HG03457 (cell line): Measurements from ENCODE around the gene GPR152.
"Not testable (repeated sequence)": the region's sequence is repeated elsewhere in the genome, so short reads cannot be mapped to it uniquely, and the experiment has no call there.

Source experiments
- ATAC-seq: cut with Tn5 transposase; IDR thresholded peaks from one replicate; pipeline ENCODE4 v1.9.1; 2021; ENCODE audit warnings: moderate number of reproducible peaks; ENCODE audit not compliant: unreplicated experiment

Gene GPR152

DNA sequence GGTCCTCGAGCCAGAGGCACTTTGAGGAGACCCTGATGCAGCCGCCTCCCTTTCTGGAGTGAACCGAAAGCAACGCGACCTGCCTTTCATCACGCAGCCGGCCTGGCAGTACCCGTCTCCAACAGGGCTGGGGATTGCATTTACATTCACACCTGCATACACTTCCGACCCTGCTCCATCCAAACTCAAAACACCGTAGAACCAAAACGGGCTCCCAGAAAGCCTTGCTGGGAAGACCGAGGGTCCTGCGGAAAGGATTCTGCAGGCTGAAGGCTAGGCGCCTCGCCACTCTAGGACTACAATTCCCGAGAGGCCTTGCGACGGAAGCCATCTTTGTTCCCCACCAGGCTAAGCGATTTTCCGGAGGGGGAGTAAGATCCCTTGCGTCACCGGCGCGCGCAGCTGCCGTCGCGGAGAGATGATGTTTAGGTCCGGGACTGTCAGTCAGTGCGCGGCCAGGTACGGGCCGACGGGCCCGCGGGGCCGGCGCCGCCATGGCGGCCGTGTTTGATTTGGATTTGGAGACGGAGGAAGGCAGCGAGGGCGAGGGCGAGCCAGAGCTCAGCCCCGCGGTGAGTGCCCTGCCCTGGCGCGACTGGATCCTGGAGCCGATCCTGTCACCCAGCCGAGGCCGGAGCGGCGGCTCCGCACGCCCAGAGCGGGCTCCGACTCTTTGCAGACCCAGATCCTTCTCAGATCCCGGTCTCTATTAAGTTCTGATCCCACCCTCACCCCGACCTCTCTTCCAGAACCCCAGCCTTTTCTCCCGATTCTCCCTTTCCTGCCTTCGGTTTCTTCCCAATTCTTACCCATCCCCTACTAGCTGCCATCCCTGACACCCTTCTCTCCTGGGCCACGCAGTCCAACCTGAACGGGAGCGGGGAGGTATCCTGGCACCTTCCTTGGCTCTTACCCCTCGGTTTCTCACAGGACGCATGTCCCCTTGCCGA lies 24.2 kb downstream of the GPR152 start, which contains the start of gene RPS6KB2:
RPS6KB2 (plus strand) TSS at position 443 of the 950 bp plus-strand sequence; CDS start at position 495, 52 bp downstream.
- ATAC-seq = peak; percentile 69

DNA sequence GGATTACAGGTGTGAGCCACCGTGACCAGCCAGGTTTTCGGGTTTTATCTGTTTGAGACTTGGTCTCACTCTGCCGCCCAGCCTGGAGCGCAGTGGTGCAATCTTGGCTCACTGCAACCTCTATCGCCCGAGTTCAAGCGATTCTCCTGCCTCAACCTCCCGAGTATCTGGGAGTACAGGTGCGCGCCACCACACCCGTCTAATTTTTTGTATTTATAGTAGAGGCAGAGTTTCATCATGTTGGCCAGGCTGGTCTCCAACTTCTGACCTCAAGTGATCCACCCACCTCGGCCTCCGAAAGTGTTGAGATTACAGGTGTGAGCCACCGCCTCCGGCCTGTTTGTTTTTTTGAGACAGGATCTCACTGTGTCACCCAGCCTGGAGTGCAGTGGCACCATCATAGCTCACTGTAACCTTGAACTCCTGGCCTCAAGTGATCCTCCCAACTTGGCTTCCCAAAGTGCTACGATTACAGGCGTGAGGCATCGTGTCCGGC lies 25.1 kb downstream of the GPR152 start:
- ATAC-seq = not testable (repeated sequence)

DNA sequence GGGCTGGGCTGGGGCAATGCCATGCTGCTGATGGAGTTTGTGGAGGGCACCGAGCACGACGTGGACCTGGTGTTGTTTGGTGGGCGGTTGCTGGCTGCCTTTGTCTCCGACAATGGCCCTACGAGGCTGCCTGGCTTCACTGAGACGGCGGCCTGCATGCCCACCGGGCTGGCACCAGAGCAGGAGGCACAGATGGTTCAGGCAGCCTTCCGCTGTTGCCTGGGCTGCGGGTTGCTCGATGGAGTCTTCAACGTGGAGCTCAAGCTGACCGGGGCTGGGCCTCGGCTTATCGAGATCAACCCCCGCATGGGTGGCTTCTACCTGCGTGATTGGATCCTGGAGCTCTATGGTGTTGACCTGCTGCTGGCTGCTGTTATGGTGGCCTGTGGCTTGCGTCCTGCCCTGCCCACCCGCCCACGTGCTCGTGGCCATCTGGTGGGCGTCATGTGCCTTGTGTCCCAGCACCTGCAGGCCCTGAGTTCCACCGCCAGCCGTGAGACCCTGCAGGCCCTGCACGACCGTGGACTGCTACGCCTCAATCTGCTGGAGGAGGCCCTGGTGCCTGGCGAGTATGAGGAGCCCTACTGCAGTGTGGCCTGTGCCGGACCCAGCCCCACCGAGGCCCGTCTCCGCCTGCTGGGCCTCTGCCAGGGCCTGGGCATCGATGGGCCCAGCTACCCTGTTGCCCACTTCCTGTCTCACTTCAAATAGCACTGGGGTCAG lies 28.5 kb downstream of the GPR152 start:
- ATAC-seq = no peak

DNA sequence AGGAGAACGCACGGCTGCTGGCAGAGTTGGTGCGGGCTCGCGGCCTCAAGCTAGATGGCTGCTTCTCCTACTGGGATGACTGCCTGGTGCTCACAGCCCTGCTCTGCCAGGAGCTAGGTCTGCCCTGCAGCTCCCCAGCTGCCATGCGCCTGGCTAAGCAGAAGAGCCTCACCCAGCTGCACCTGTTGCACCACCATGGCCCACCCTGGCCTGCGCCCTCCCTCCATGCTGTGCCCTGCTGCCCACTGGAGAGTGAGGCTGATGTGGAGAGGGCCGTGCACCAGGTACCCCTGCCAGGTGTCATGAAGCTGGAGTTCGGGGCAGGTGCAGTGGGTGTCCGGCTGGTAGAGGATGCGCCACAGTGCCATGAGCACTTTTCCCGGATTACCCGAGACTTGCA lies 29.1 kb downstream of the GPR152 start:
- ATAC-seq = no peak

DNA sequence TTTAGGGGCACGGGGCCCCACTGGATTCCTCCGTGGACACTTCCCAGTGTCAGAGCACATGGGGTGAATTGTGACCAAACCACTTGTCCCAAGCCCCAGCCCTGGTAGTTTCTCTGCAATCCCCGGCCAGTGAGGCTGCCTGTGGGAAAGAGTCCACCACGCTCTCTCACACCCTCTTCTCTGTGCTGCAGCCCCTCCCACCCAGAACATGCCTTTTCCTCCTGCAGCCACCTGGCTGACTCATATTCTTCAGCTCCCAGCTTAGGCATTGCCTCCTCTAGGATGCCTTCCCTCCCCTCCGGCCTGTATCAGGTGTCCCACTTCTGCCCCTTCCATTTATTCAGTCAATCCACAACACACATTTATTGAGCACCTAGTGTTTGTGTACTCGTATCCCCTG lies 29.6 kb downstream of the GPR152 start:
- ATAC-seq = no peak

DNA sequence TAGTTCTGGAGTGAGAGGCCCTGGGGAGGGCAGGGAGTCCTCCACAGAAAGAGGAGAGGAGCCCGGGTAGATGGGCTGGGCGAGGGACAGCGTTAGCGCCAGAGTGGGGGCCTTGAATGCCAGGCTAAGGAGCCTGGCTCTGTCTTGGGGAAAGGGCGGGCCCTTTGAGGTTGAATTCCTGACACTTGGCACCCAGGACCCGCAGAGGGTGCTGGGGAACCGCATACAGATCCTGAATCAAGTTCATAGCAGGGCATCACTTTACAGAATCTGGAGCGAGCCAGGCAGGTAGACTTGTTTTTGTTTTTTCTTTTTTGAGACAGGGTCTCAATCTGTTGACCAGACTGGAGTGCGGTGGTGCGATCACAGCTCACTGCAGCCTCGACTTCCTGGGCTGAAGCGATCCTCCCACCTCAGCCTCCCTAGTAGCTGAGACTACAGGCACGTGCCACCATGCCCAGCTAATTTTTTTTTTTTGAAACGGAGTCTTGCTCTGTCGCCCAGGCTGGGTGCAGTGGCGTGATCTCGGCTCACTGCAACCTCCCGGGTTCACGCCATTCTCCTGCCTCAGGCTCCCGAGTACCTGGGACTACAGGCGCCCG lies 31.0 kb downstream of the GPR152 start:
- ATAC-seq = no peak

DNA sequence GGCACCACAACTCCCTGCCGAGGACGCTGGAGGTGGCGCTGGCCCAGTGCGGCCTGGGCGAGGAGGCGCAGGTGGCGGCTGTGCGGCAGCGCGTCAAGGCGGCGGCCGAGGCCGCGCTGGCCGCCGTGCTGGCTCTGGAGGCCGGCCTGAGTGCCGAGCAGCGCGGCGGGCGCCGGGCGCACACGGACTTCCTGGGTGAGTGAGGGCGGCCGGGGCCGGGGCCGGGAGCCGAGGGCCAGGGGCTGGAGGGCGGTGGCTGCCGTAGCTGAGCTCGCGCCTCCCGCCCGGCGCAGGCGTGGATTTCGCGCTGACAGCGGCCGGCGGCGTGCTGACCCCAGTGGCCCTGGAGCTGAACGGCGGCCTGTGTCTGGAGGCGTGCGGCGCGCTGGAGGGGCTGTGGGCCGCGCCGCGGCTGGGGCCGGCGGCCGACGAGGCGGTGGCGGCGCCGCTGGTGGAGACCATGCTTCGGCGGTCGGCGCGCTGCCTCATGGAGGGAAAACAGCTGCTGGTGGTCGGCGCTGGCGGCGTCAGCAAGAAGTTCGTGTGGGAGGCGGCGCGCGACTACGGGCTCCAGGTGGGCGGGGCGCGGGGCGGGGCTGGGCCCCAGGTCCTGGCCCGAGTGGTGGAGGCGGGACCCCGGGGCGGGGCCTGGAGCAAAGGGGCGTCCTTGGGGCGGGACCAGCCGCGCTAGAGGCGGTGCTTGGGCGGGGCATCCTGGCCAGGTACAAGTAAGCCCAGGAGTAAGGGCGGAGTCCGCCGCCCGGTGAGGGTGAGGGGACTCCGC lies 31.7 kb downstream of the GPR152 start:
- peak; percentile 64 for ATAC-seq

DNA sequence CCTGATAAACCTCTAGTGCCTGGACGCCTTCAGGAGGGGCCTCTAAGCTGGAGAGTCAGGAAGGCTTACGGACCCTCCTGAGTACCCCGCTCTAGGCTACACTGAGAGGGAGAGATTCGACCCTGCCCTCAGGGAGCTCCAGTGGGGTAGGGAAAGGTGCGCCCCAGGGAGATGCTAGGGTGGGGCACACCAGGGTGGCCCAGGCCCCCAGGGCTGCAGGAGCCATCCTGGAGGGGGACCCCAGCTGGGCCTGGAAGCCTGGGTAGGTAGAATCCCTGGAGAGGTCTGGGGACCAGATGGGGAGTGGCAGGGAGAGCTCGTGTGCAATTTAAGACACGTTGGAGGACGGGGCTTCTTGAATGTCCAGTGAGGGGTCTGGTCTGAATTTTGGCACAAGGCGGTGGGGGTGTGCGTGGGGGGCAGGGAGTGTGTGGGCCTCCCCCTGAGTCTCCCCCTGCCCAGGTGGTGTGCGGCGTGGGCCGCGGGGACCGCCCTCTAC lies 32.3 kb downstream of the GPR152 start:
- ATAC-seq = no peak

DNA sequence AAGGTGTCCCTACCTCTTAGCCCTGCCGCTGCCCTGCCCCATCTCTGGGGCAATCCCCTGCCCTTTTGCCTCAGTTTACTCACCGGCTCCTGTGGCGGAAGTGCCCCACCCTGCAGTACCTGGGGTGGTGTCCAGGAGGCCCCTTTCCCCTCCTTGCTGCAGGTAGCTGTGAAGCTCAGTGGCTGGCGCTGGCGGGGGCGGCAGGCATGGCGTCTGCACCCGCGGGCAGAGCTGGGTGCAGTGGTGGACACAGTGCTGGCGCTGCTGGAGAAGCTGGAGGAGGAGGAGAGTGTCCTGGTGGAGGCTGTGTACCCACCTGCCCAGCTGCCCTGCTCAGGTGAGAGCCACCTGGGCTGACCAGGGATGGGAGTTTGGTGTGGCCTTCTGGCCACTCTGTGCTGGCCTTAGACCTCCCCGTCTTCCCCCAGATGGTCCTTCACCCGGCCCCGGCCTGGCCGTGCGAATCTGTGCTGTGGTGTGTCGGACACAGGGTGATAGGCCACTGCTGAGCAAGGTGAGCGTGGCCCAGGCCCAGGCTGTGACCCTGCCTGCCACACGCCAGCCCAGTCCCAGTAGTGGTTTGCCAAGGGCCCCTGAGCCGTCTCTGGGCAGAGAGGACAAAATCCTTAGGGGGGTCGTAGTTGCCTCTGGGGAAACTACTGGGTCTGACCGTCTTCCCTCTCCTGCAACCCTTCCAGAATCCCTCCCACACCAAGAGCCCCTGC lies 33.0 kb downstream of the GPR152 start:
- ATAC-seq = no peak

DNA sequence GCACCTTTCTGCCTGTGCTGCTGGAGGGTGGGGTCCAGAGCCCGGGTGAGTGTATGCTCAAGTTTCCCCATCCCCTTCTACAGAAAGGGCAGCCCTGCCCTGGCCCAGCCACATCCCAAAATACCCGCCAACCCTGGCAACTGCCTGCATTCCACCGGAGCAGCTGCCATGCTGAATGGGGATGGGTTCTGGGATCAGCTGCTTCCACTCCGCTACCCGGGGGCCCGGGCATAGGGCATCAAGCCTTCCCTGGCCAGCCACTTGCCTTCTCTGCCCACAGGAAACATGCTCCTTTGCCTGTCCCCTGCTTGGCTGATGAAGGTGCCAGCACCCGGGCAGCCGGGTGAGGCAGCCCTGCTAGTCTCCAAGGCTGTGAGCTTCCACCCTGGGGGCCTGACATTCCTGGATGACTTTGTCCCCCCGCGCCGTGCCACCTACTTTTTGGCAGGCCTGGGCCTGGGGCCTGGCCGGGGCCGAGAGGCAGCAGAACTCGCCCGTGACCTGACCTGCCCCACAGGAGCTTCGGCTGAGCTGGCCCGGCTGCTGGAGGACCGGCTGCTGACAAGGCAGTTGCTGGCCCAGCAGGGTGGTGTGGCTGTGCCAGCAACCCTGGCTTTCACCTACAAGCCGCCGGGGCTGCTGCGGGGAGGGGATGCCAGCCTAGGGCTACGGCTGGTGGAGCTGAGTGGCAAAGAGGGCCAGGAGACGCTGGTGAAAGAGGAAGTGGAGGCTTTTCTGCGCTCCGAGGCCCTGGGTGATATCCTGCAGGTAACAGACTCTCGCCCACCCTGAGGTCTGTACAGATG lies 33.9 kb downstream of the GPR152 start:
- ATAC-seq = no peak

DNA sequence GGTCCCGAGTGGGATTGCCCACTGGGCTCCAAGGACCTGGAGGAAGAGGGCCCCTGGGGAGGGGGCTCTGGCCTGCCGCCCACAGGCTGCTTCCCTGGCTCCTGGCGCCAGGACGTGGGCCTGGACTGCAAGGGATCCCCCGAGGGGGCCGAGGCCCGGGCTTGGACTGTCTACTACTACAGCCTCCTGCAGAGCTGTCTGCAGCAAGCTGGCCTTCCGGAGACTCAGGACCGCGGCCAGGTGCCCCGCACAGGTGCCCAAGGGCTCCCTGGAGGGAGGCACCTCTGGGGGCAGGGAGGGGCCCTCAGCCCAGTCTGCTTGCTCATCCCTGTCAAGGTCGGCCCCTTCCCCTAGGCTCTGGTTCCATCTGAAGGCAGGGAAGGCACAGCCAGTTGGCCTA lies 35.1 kb downstream of the GPR152 start:
- ATAC-seq = no peak

DNA sequence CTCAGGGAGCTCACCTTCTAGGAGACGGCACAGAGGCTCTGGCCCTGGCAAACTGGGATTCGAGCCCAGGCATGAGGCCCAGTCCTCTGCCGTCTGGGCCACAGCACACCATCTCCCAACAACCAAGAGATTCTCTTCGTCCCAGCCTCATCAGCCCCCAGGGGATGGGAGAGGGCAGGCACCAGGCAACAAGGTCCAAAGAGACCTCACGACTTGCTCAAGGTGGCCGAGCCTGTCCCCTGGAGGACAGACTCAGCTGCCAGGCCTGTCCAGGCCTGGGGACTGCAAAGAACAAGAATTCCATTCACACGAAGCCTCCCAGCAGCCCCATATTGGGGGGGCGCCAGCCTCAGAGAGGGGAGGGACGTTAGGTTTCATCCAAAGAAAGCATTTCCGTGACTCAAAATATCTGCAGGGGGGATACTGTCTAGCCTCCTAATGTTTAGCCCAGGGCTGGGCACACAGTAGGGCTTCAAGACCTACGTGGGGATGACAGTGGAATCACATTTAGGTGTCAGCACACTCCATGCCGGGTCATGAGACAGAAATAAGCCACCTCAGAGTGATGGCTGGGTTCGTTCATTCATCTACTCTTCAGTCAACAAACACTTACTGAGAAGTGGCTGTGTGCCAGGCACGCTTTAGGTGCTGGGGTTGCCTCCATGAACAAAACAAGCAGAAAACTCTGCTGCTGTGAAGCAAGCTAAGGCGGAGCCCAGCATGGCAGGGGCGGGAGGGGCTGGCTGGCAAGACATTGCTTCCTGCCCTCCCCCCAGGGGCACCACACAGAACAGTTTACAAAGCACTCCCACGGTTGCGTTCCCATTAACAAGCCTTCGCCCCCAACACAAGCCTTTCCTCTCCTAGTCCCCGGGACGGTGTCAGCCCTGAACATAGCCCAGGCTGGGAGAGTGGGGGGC lies 35.9 kb downstream of the GPR152 start:
- ATAC-seq = no peak

DNA sequence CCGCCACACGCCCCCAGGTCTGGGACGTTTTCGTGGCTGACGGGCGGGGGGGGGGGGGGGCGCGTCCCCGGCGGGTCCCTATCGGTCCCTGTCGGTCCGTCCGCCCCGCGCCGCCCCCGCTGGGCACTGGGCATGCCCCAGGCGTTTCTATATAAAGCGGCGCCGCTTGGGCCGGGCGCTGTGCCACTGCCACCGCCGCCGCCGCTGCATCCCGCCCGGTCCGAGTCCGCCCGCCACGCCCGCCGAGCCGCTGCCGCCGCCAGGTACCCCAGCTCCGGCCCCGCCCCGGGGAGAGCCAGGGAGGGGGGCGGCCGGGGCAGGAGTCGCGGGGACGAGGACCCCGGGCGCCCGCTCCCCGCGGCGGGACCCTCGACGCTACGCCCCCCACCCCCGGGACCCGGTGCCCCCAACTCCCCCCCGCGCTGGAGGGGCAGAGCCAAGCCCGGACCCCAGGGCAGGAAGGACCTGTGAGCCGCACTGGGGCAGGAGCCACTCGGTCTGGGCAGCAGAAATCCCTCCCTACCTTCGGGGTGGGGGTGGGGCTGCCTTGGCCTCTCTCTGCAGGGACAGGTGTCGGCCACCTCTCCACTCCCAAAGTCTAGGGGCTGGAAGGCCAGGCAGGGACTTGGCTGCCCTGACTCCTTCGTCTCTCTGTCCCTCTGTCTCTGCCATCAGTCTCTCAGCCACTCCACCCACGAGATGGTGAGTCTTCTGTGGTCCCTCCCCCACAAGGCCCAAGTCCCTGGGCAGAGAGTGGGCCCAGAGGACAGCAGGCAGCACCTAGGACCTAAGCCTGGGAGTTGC lies 36.8 kb downstream of the GPR152 start, which contains the start of gene CARNS1:
CARNS1 (plus strand) TSS at position 178 of the 804 bp plus-strand sequence; CDS start at position 700, 522 bp downstream.
- ATAC-seq = no peak

DNA sequence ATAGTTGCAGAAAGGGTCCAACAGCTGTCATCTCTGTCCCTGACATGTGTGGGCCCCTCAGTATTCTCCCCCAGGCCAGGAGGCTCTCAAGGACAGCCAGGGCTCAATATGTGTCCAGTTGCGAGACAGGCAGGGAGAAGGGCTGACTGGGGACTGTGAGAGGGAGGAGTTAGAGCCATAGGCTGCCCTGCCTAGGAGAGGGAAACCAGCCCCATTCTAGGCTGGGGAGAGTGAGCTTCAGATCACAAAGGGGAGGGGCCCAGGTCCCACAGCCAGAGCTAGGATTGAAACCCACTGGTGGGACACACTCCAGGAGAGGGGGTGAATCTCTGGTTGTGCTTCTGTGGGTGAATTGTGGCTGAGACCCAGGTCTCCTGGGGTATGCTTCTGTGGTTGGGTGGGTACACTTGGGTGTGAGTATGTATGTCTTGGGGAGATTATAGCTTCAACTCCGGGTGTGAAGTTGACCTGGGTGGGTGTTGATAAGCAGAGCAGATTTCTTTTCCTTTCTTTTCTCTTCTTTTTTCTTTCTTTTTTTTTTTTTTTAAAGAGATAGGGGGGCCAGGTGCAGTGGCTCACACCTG lies 39.2 kb downstream of the GPR152 start:
- ATAC-seq = no peak

DNA sequence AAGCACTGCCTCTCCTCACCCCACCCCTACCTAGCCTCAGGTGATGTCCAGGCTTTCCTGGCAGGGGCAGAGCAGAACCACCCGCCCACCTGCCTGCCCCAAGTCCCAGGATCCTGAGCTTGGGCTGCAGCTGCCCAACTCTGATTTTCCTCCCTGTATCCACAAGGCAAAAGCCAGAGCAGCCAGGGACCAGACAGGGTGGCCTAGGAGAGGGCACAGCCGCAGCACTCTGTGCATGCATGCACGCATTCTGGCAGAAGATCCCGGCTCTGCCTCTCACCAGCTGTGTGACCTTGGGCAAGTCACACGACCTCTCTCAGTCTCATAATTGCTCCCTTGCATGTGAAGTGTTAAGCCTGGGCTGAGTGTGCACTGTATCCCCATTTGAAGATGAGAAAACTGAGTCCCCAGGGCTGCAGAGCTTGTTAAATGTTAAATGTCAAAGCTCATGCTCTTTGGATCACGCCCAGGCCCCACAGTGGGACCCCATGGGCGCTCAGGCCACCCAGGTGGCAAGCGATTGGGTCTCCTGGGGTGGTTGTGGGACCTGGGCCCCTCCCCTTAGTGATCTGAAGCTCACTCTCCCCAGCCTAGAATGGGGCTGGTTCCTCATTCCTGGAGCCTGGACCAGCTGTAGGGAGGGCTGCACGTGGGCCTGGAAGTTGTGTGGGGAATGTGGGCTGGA lies 39.9 kb downstream of the GPR152 start:
- no peak for ATAC-seq

DNA sequence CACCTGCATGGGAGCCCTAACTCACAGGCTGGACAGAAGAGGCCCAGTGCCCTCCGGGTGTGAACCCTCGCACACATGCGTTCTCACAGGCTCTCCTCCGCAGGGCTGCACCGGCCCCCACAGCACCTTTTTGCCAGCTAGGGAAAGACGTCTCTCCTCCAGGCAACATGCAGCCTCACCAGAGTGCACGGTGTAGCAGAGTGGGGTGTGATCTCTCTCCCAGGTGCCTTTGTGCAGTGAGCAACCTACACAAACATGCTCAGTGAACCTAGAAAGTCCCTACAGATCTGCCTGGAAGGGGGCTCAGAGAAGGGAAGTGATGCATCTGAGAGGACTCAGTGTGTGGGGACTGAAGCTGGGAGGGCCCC lies 40.8 kb downstream of the GPR152 start:
- ATAC-seq = no peak
